Measurements from ENCODE around the gene CNTF. TPM values are rescaled to one million over a fixed set of nuclear protein-coding genes. Genes with fewer than 3 reads are reported as not detected.

The CNTF gene
- total RNA-seq, 1 experiment from 2014 or later, result 5.2 TPM

- Mint-ChIP-seq H3K9me3 (ENCODE audit: low read depth, unreplicated experiment) (no peaks in the 10 kb centered on the region), H3K27me3 (ENCODE audit: unreplicated experiment) (no peaks in the 10 kb centered on the region), H3K4me1 (ENCODE audit: low read depth, unreplicated experiment) (peaks cover 12% of the 10 kb centered on the region), H3K4me3 (ENCODE audit: low read depth, unreplicated experiment) (no peak overlapping the region), H3K36me3 (ENCODE audit: insufficient read depth, unreplicated experiment) (peaks cover 21% of the 10 kb centered on the region), H3K27ac (ENCODE audit: unreplicated experiment) (no peak overlapping the region)
- TF ChIP-seq, protein P1, sequence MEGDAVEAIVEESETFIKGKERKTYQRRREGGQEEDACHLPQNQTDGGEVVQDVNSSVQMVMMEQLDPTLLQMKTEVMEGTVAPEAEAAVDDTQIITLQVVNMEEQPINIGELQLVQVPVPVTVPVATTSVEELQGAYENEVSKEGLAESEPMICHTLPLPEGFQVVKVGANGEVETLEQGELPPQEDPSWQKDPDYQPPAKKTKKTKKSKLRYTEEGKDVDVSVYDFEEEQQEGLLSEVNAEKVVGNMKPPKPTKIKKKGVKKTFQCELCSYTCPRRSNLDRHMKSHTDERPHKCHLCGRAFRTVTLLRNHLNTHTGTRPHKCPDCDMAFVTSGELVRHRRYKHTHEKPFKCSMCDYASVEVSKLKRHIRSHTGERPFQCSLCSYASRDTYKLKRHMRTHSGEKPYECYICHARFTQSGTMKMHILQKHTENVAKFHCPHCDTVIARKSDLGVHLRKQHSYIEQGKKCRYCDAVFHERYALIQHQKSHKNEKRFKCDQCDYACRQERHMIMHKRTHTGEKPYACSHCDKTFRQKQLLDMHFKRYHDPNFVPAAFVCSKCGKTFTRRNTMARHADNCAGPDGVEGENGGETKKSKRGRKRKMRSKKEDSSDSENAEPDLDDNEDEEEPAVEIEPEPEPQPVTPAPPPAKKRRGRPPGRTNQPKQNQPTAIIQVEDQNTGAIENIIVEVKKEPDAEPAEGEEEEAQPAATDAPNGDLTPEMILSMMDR (IDR thresholded peaks at IDR 0.05; ENCODE audit: unreplicated experiment), result no peak
- BruUV-seq (replicated peaks), result no TSS peak
- CTCF ChIA-PET, result no interaction called here
- DNase-seq, result no peak
- intact Hi-C loops (cut with micrococcal nuclease; ENCODE audit: unreplicated experiment), result no loop called here
Observed at GRCh38 chr11:58586998-58587397, 35.5 kb upstream of the CNTF start.

- Mint-ChIP-seq H3K27me3 (ENCODE audit: unreplicated experiment) (no peaks in the 10 kb centered on the region), H3K4me1 (ENCODE audit: low read depth, unreplicated experiment) (peaks cover 27% of the 10 kb centered on the region)
- DNase-seq, result no peak
Observed at GRCh38 chr11:58591659-58592058, 30.8 kb upstream of the CNTF start.

DNA sequence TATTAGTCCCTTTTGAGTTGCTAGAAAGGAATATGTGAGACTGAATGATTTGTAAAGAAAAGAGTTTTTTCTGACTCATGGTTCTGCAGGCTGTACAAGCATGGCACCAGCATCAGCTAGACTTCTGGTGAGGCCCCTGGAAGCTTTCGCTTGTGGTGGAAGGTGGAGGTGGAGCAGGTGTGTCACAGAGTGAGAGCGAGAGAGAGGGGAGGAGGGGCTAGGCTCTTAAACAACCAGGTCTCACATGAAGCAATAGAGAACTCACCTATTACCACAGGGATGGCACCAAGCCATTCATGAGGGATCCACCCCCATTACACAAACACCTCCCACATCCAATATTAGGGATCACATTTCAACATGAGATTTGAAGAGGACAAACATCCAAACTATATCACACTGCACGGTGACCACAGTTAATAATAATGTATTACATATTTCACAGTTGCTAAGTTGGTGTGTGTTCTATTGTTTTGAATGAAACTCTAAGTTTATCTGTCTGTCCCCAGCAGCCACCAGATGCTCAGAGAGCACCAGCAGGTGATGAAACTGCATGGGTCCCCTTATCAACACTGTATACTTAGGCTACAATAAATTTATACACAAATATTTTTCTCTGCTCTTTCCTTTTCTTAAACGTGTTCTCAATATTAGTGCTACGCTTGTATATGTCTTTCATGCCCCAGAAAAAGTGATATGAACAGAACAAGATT lies 29.5 kb upstream of the CNTF start:
- CTCF ChIA-PET, result no interaction called here
- peak overlapping the region; percentile 52 for H3K27ac Mint-ChIP-seq (ENCODE audit: unreplicated experiment)
- intact Hi-C loops (cut with micrococcal nuclease; ENCODE audit: unreplicated experiment), result no loop called here
- no peak for DNase-seq
- peak overlapping the region; percentile 4 for H3K4me3 Mint-ChIP-seq (ENCODE audit: low read depth, unreplicated experiment)
- H3K4me1 Mint-ChIP-seq (ENCODE audit: low read depth, unreplicated experiment), result peaks cover 27% of the 10 kb centered on the region
- H3K9me3 Mint-ChIP-seq (ENCODE audit: low read depth, unreplicated experiment), result no peaks in the 10 kb centered on the region
- BruUV-seq (replicated peaks), result no TSS peak
- TF ChIP-seq, protein P1 (IDR thresholded peaks at IDR 0.05; ENCODE audit: unreplicated experiment), result no peak
- peaks cover 14% of the 10 kb centered on the region for H3K36me3 Mint-ChIP-seq (ENCODE audit: insufficient read depth, unreplicated experiment)
- no peaks in the 10 kb centered on the region for H3K27me3 Mint-ChIP-seq (ENCODE audit: unreplicated experiment)

More at GRCh38 chr11:58591659-58592058, 30.8 kb upstream of the CNTF start:
- TF ChIP-seq, protein P1 (IDR thresholded peaks at IDR 0.05; ENCODE audit: unreplicated experiment), result no peak
- Mint-ChIP-seq H3K4me3 (ENCODE audit: low read depth, unreplicated experiment) (no peak overlapping the region), H3K36me3 (ENCODE audit: insufficient read depth, unreplicated experiment) (peaks cover 16% of the 10 kb centered on the region), H3K27ac (ENCODE audit: unreplicated experiment) (no peak overlapping the region), H3K9me3 (ENCODE audit: low read depth, unreplicated experiment) (no peaks in the 10 kb centered on the region)
- BruUV-seq (replicated peaks), result no TSS peak
- CTCF ChIA-PET, result no interaction called here
- intact Hi-C loops (cut with micrococcal nuclease; ENCODE audit: unreplicated experiment), result no loop called here

- CTCF ChIA-PET, result no interaction called here
- Mint-ChIP-seq H3K27ac (ENCODE audit: unreplicated experiment) (no peak overlapping the region), H3K4me1 (ENCODE audit: low read depth, unreplicated experiment) (peaks cover 27% of the 10 kb centered on the region), H3K4me3 (ENCODE audit: low read depth, unreplicated experiment) (no peak overlapping the region), H3K36me3 (ENCODE audit: insufficient read depth, unreplicated experiment) (peaks cover 14% of the 10 kb centered on the region), H3K9me3 (ENCODE audit: low read depth, unreplicated experiment) (no peaks in the 10 kb centered on the region), H3K27me3 (ENCODE audit: unreplicated experiment) (no peaks in the 10 kb centered on the region)
- TF ChIP-seq, protein P1 (IDR thresholded peaks at IDR 0.05; ENCODE audit: unreplicated experiment), result no peak
- no peak for DNase-seq
- no TSS peak for BruUV-seq (replicated peaks)
- intact Hi-C loops (cut with micrococcal nuclease; ENCODE audit: unreplicated experiment), result no loop called here
Observed at GRCh38 chr11:58594826-58595225, 27.6 kb upstream of the CNTF start.

Measured in Calu3 (cell line).